ENCODE results near the gene B4GALT5. TPM values are rescaled to one million over a fixed set of nuclear protein-coding genes. Genes with fewer than 3 reads are reported as not detected.

Gene B4GALT5
- total RNA-seq, 2 donors from 2014 or later: 9.3 to 12.2 TPM

DNA sequence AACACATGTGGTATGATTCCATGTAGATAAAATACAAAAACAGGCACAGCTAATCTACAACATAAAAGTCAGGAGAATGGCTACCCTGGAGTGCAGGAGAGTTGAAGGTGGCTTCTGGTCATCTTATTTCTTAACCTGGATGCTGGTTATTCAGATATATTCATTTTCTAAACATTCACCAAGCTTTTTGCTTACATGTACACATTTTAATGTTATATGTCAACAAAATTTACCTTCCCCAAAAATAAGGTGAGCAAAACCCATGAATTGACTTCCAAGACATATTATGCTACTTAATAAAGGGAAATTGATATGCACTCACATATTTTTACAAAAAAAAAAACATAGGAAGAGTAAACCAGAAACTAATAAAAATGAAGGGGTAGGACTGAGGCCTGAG lies 50.6 kb downstream of the B4GALT5 start:
- Histone ChIP-seq H3K36me3 (replicated peaks in 1 of 2; ENCODE audit: insufficient read depth in 1 of 2, low read depth in 2 of 2) (no peaks in the 10 kb centered on the region), H3K9me3 (no peaks in the 10 kb centered on the region), H3K4me1 (peaks cover 23% of the 10 kb centered on the region), H3K4me3 (no peak overlapping the region), H3K27me3 (no peaks in the 10 kb centered on the region), H3K27ac (no peak overlapping the region)
- intact Hi-C loops (cut with DNase I): no loop called here
- TF ChIP-seq, protein P1, sequence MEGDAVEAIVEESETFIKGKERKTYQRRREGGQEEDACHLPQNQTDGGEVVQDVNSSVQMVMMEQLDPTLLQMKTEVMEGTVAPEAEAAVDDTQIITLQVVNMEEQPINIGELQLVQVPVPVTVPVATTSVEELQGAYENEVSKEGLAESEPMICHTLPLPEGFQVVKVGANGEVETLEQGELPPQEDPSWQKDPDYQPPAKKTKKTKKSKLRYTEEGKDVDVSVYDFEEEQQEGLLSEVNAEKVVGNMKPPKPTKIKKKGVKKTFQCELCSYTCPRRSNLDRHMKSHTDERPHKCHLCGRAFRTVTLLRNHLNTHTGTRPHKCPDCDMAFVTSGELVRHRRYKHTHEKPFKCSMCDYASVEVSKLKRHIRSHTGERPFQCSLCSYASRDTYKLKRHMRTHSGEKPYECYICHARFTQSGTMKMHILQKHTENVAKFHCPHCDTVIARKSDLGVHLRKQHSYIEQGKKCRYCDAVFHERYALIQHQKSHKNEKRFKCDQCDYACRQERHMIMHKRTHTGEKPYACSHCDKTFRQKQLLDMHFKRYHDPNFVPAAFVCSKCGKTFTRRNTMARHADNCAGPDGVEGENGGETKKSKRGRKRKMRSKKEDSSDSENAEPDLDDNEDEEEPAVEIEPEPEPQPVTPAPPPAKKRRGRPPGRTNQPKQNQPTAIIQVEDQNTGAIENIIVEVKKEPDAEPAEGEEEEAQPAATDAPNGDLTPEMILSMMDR (IDR thresholded peaks at IDR 0.05): no peak
- no peak for TF ChIP-seq POLR2A (IDR thresholded peaks at IDR 0.05)
- ATAC-seq (no peak), DNase-seq (no peak)

DNA sequence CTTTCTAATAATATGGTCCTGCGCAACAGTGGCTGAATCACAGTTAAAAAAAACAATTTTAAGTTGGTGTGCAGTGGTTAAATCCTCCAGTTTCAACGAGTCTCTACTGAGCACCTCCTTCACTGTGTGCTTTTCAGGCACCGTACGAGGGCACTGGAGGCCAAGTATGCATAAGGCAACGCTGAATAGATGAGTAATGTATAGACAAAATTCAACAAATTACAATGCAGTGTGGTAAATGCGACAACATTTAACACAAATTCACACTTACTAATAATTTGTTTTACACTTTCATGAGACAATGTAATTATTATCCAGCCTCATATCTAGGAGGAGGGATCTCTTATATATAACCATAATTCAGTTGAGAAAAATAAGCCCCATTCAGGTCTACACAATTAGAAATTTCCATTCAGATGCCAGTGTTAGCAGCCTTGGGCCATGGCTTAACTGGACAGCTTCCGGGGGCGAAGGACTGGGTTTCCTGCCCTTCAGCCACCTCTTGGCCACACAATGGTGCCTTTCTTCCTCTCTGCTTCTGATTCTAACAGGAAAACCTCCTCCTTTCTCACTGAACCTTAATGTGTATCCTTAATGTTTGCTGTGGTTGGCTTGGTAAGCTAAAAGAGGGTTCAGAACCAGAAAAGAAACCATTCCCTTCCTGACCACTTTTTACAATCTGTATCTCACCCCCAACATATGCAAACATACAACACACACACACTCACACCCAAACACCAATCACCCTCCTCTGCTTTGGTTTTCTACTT lies 51.9 kb downstream of the B4GALT5 start:
- TF ChIP-seq, protein P1 (IDR thresholded peaks at IDR 0.05): no peak
- TF ChIP-seq POLR2A (IDR thresholded peaks at IDR 0.05): no peak
- DNase-seq (no peak), ATAC-seq (no peak)
- WGBS, 2 donors: 81 to 82% methylated on average over 8 of the region's 8 CpGs
- Histone ChIP-seq H3K4me3 (no peak overlapping the region), H3K4me1 (peaks cover 37% of the 10 kb centered on the region), H3K27ac (peak overlapping the region in 1 of 4 donors; percentile 11), H3K27me3 (no peaks in the 10 kb centered on the region), H3K9me3 (no peaks in the 10 kb centered on the region), H3K36me3 (replicated peaks in 1 of 2; ENCODE audit: insufficient read depth in 1 of 2, low read depth in 2 of 2) (no peaks in the 10 kb centered on the region)
- intact Hi-C loops (cut with DNase I): no loop called here

DNA sequence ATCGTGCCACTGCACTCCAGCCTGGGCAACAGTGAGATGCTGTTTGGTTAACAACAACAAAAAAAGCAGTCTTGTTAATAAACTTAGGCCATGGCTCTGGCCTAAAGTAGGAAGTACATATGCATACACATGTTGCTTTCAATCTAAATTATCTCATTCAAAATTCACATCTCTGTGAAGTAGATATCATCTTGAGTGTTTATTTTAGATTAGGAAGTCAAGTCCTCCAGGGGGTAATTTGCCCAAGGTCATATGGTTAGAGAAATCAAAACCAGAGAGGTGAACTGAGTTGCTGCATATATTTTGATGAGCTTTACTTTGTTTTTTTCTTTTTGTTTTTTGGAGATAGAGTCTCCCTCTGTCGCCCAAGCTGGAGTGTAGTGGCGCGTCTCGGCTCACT lies 52.8 kb downstream of the B4GALT5 start:
- 92 to 95% methylated on average over 5 of the region's 5 CpGs for WGBS, 2 donors
- Histone ChIP-seq H3K36me3 (replicated peaks in 1 of 2; ENCODE audit: insufficient read depth in 1 of 2, low read depth in 2 of 2) (no peaks in the 10 kb centered on the region), H3K4me3 (no peak overlapping the region), H3K4me1 (peaks cover 45% of the 10 kb centered on the region), H3K9me3 (no peaks in the 10 kb centered on the region), H3K27me3 (no peaks in the 10 kb centered on the region), H3K27ac (no peak overlapping the region)
- ATAC-seq: no peak
- intact Hi-C loops (cut with DNase I): no loop called here
- DNase-seq: no peak
- TF ChIP-seq, protein P1 (IDR thresholded peaks at IDR 0.05): no peak
- TF ChIP-seq POLR2A (IDR thresholded peaks at IDR 0.05): no peak

DNA sequence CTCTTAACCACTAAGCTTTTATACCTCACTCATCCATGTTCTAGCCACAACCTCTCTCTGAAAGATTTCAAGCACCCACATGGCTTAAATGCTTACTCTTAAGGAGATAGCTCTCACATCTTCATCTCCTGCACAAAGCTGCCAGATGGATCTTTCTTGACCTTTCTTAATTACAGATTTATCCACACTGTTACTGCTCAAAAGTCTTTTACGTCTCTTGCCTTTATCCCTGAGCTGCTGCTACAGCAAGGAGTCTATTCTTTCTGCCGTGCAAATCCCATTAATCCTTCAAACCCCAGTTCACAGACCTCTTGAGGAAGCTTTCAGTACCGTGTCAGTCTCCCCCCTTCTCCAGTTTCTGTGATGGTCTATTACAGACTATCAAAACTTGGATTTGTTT lies 54.6 kb downstream of the B4GALT5 start:
- H3K27ac ChIP-seq: no peak overlapping the region
- peaks cover 45% of the 10 kb centered on the region for H3K4me1 ChIP-seq
- H3K4me3 ChIP-seq: no peak overlapping the region
- H3K9me3 ChIP-seq: no peaks in the 10 kb centered on the region
- TF ChIP-seq POLR2A (IDR thresholded peaks at IDR 0.05): no peak
- TF ChIP-seq, protein P1 (IDR thresholded peaks at IDR 0.05): no peak
- intact Hi-C loops (cut with DNase I): no loop called here
- H3K27me3 ChIP-seq: no peaks in the 10 kb centered on the region
- no peak for DNase-seq
- H3K36me3 ChIP-seq (replicated peaks in 1 of 2; ENCODE audit: insufficient read depth in 1 of 2, low read depth in 2 of 2): peaks cover 0 to 5% of the 10 kb centered on the region in 2 donors
- 83 to 88% methylated on average over 3 of the region's 3 CpGs for WGBS, 2 donors
- ATAC-seq: no peak

DNA sequence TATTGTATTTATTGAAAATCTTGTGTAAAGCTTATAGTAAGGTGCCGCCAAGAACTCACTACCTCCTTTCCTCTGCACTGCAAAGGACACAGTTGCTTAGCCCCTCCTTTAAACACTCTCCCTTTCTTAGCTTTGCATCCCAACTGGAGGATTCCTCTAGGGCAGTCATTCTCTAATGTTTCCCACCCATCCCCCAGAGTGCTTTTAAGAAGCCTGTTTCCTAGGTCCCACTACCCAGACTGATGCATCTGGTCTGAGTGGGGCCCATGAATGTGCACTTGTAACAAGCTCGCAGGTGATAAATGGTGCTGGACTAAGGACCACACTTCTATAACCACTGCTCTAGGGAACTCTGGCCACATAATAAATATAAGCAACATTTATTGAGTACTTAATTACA lies 55.2 kb downstream of the B4GALT5 start:
- Histone ChIP-seq H3K27me3 (no peaks in the 10 kb centered on the region), H3K4me3 (no peak overlapping the region), H3K9me3 (no peaks in the 10 kb centered on the region), H3K4me1 (peaks cover 45% of the 10 kb centered on the region), H3K36me3 (replicated peaks in 1 of 2; ENCODE audit: insufficient read depth in 1 of 2, low read depth in 2 of 2) (peaks cover 0 to 10% of the 10 kb centered on the region in 2 donors), H3K27ac (no peak overlapping the region)
- no peak for ATAC-seq
- WGBS, 2 donors: 86 to 90% methylated on average over 2 of the region's 2 CpGs
- TF ChIP-seq POLR2A (IDR thresholded peaks at IDR 0.05): no peak
- TF ChIP-seq, protein P1 (IDR thresholded peaks at IDR 0.05): no peak
- no peak for DNase-seq
- intact Hi-C loops (cut with DNase I): no loop called here

Measured in body of pancreas (tissue), 4 donors.